Measurements from ENCODE around the gene ALX4. TPM values are rescaled to one million over a fixed set of nuclear protein-coding genes. Genes with fewer than 3 reads are reported as not detected.

ALX4 gene
- under 0.01 TPM in 1 of 2 replicates, not detected in the other for total RNA-seq

DNA sequence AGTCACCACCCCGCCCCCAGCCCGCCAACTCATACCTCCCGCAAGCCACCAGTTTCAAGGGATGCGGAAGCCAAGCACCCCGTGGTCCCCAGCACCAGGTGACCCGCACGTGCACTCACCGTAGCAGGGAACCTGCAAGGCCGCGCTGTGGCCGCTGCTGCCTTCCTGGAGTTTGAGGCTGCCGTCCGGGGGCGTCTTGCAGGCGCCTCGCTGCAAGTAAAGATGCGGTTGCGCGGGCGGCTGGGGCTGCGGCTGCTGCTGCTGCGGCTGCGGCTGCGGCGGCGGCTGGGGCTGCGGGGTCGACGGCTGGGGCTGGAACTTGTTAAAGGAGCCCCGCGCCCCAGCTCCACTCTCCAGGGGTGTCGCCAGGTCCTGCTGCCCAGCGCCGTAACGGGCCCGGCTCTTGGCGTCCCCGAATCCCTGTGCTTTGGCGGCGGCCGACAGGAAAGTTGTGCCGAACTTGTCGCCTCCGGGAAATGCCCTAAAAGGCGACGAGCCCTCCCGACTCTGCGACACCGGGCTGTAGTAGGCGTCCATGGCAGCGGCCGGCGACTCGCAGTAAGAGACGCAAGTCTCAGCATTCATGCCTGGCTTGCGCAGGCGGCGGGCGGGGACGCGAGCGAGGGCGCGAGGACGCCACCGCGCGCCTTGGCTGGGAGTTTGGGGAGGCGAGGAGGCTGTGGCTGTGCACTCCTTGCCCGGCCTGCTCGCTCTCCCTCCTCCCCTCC, at the start of gene ALX4:
ALX4 (minus strand) TSS at position 662 of the 728 bp plus-strand sequence; CDS start at position 585, 77 bp downstream.

Other genes with a start within 250 kb of the ALX4 start
- 8.3 and 11.1 TPM in 2 replicates for gene ACCS, start 243.9 kb downstream of the ALX4 start, total RNA-seq
- gene EXT2, start 214.5 kb downstream of the ALX4 start, total RNA-seq: 145 and 173 TPM in 2 replicates

Data from uterine smooth muscle cell (primary cell).